Ascending aorta (tissue), 2 donors: ENCODE measurements around the gene RYR1. TPM values are rescaled to one million over a fixed set of nuclear protein-coding genes. Genes with fewer than 3 reads are reported as not detected.

Experiments
- DNase-seq, 2 donors: peaks; one replicate each; pipeline ENCODE4 v3.0.0-alpha.2; 2019; ENCODE audit warnings: low spot score in 2 of 2
- H3K27ac ChIP-seq, 2 donors: fragments of 200-600 bp; sonication (generic); one replicate each; pipeline ENCODE4 v1.5.1; 2016 to 2017; ENCODE audit warnings: mild to moderate bottlenecking in 1 of 2
- H3K27me3 ChIP-seq: fragments of 200-600 bp; sonication (generic); one replicate; pipeline ENCODE4 v1.5.1; 2017
- H3K36me3 ChIP-seq, 2 donors: fragments of 200-600 bp; sonication (generic); one replicate each; pipeline ENCODE4 v1.5.1; 2016
- H3K4me1 ChIP-seq, 2 donors: fragments of 200-600 bp; sonication (generic); one replicate each; pipeline ENCODE4 v1.5.1; 2016 to 2017; ENCODE audit warnings: mild to moderate bottlenecking in 1 of 2
- H3K4me3 ChIP-seq, 2 donors: fragments of 200-600 bp; sonication (generic); one replicate each; pipeline ENCODE4 v1.5.1; 2016 to 2017; ENCODE audit warnings: mild to moderate bottlenecking in 1 of 2
- H3K9me3 ChIP-seq, 2 donors: fragments of 200-600 bp; sonication (generic); one replicate each; pipeline ENCODE4 v1.5.1; 2016
- intact Hi-C: fragments of 100-400 bp; cut with DNase I; formaldehyde crosslinking; loops from one replicate; pipeline ENCODE4 v1.15.1; 2023
- total RNA-seq: library from RNA; depleted of rRNA; stranded (reverse); fragments of >200 nt; gene quantifications from one replicate; pipeline ENCODE4 v1.1.0, GENCODE V29; 2016
- TF ChIP-seq, protein P1 (sequence below), 3 experiments: fragments of 200-600 bp in 2 of 3; fragments of 450-650 bp in 1 of 3; sonication (generic) in 2 of 3; IDR thresholded peaks; one replicate each; pipeline ENCODE4 v1.5.1; 2016 to 2019; ENCODE audit warnings: antibody characterized with exemption in 3 of 3, mild to moderate bottlenecking in 1 of 3, moderate library complexity in 1 of 3

The RYR1 gene
- total RNA-seq, 1 donor from 2014 or later, result 1.5 TPM

DNA sequence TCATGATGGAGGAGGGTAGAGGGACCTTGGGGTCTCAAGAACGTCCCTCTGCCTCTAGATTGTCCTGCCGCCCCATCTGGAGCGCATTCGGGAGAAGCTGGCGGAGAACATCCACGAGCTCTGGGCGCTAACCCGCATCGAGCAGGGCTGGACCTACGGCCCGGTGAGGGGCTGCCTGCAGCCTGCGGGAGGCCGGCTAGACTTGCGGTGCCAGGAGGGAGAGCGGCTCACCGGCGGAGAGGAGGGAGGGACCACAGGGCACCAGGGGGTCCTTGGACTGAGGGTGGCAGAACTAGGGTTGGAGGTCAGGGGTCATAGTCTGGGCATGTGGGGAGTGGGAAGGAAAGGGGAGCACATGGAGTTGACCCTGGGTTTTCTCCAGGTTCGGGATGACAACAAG lies 29.9 kb downstream of the RYR1 start:
- Histone ChIP-seq H3K4me1 (no peaks in the 10 kb centered on the region), H3K4me3 (no peak overlapping the region), H3K27me3 (no peaks in the 10 kb centered on the region), H3K9me3 (no peaks in the 10 kb centered on the region), H3K27ac (no peak overlapping the region), H3K36me3 (no peaks in the 10 kb centered on the region)
- no peak for DNase-seq
- intact Hi-C loops, result no loop called here
- TF ChIP-seq, protein P1, sequence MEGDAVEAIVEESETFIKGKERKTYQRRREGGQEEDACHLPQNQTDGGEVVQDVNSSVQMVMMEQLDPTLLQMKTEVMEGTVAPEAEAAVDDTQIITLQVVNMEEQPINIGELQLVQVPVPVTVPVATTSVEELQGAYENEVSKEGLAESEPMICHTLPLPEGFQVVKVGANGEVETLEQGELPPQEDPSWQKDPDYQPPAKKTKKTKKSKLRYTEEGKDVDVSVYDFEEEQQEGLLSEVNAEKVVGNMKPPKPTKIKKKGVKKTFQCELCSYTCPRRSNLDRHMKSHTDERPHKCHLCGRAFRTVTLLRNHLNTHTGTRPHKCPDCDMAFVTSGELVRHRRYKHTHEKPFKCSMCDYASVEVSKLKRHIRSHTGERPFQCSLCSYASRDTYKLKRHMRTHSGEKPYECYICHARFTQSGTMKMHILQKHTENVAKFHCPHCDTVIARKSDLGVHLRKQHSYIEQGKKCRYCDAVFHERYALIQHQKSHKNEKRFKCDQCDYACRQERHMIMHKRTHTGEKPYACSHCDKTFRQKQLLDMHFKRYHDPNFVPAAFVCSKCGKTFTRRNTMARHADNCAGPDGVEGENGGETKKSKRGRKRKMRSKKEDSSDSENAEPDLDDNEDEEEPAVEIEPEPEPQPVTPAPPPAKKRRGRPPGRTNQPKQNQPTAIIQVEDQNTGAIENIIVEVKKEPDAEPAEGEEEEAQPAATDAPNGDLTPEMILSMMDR (IDR thresholded peaks at IDR 0.05), result no peak

DNA sequence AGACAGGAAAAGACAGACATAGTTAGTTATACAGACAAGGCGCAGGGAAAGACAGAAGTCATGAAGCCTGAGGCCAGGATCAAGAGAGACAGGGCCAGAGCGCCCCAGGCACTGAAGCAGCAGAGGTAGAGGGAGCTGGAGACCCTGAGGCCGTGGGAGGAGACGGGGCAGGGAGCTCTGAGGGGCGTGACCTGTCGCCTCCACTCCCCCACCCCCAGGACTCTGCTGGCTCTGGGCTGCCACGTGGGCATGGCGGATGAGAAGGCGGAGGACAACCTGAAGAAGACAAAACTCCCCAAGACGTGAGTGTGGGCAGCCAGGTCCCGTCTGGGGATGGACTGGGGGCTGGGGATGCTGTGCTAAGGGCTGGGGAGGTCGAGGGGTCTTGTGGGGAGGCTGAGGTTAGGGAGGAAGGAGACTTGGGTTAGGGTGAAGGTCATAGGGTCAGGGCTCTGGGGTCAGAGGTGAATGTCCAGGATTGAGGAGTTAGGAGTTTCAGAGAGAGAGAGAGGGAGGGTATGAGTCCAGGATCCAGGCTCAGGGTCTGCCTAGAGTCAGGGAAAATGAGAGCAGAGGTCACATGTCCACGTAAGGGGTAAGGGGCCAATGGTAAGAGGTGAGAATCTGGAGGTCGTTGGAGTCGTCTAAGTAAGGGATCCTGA lies 31.1 kb downstream of the RYR1 start:
- Histone ChIP-seq H3K27ac (no peak overlapping the region), H3K36me3 (no peaks in the 10 kb centered on the region), H3K27me3 (no peaks in the 10 kb centered on the region), H3K9me3 (no peaks in the 10 kb centered on the region), H3K4me3 (no peak overlapping the region), H3K4me1 (no peaks in the 10 kb centered on the region)
- intact Hi-C loops, result no loop called here
- no peak for DNase-seq
- TF ChIP-seq, protein P1 (IDR thresholded peaks at IDR 0.05), result no peak

DNA sequence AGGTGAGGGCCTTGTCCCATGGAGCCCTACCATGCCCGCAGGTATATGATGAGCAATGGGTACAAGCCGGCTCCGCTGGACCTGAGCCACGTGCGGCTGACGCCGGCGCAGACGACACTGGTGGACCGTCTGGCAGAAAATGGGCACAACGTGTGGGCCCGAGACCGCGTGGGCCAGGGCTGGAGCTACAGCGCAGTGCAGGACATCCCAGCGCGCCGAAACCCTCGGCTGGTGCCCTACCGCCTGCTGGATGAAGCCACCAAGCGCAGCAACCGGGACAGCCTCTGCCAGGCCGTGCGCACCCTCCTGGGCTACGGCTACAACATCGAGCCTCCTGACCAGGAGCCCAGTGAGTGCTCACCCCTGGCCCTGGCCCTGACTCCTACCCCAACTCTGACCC lies 32.6 kb downstream of the RYR1 start:
- H3K9me3 ChIP-seq, result no peaks in the 10 kb centered on the region
- TF ChIP-seq, protein P1 (IDR thresholded peaks at IDR 0.05), result no peak
- H3K27ac ChIP-seq, result no peak overlapping the region
- H3K36me3 ChIP-seq, result no peaks in the 10 kb centered on the region
- H3K4me3 ChIP-seq, result no peak overlapping the region
- no peaks in the 10 kb centered on the region for H3K27me3 ChIP-seq
- no peaks in the 10 kb centered on the region for H3K4me1 ChIP-seq
- intact Hi-C loops, result no loop called here
- DNase-seq, result no peak

DNA sequence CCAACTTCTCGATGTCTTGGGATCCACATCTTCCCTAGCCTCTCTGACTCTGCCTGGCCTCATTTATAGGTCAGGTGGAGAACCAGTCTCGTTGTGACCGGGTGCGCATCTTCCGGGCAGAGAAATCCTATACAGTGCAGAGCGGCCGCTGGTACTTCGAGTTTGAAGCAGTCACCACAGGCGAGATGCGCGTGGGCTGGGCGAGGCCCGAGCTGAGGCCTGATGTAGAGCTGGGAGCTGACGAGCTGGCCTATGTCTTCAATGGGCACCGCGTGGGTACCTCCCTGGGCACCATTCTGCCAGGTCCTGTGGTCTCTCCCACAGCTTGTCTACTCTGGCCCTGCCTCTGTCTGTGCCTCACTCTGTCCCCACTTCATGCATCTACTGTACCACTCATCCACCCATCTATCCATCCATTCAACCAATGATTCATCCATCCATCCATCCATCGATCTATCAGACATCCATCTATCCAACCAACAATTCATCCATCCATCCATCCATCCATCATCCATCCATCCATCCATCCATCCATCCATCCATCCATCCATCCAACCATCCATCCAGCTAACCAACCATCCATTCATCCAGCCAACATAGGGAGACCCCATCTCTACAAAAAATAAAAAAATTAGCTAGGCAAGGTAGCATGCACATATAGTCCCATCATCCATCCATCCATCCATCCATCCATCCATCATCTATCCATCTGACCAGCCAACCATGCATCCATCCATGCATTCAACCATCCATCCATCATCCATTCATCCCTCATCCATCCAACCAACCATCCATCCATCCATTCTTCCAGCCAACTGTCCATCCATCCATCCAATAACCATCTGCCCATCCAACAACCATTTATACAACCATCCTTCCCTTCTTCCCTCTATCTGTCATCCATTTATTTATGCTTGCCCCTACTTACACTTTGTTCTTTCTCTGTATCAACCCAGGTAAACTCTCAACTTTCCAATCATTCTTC lies 34.3 kb downstream of the RYR1 start:
- no peaks in the 10 kb centered on the region for H3K4me1 ChIP-seq
- H3K4me3 ChIP-seq, result no peak overlapping the region
- intact Hi-C loops, result no loop called here
- H3K9me3 ChIP-seq, result no peaks in the 10 kb centered on the region
- TF ChIP-seq, protein P1 (IDR thresholded peaks at IDR 0.05), result no peak
- no peak for DNase-seq
- H3K27me3 ChIP-seq, result no peaks in the 10 kb centered on the region
- no peaks in the 10 kb centered on the region for H3K36me3 ChIP-seq
- no peak overlapping the region for H3K27ac ChIP-seq

DNA sequence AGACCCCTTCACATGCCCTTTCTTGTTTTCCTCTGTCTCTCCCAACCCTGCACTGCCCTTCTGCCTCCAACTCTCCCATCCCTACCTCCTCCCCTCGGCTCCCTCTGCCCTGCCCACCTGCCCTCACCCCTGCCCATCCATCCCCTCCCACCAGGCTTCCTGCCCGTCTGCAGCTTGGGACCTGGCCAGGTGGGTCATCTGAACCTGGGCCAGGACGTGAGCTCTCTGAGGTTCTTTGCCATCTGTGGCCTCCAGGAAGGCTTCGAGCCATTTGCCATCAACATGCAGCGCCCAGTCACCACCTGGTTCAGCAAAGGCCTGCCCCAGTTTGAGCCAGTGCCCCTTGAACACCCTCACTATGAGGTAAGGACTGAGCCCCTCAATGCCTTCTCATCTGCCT lies 35.7 kb downstream of the RYR1 start:
- no peak for DNase-seq
- no peak overlapping the region for H3K4me3 ChIP-seq
- TF ChIP-seq, protein P1 (IDR thresholded peaks at IDR 0.05), result no peak
- intact Hi-C loops, result no loop called here
- no peak overlapping the region for H3K27ac ChIP-seq
- no peaks in the 10 kb centered on the region for H3K4me1 ChIP-seq
- no peaks in the 10 kb centered on the region for H3K27me3 ChIP-seq
- H3K36me3 ChIP-seq, result no peaks in the 10 kb centered on the region
- no peaks in the 10 kb centered on the region for H3K9me3 ChIP-seq
